Measurements from ENCODE around the gene BBOX1.

The BBOX1 gene

GRCh38 chr11:27075655-27076054 lies 35.0 kb downstream of the BBOX1 start:
- TF ChIP-seq CEBPB (IDR thresholded peaks at IDR 0.05), result no peak
- TF ChIP-seq REST (IDR thresholded peaks at IDR 0.05; ENCODE audit: low read depth), result no peak
- no peak for TF ChIP-seq YY1 (IDR thresholded peaks at IDR 0.05; ENCODE audit: low read depth)
- no peak for TF ChIP-seq USF1 (IDR thresholded peaks at IDR 0.05)
- no peak for TF ChIP-seq MAX (IDR thresholded peaks at IDR 0.05)
- no peak for TF ChIP-seq CREB1 (IDR thresholded peaks at IDR 0.05; ENCODE audit: low read depth)
- no peak for TF ChIP-seq EGR1 (IDR thresholded peaks at IDR 0.05)
- no peak for TF ChIP-seq TAF1 (IDR thresholded peaks at IDR 0.05; ENCODE audit: low read depth)
- TF ChIP-seq TEAD4 (IDR thresholded peaks at IDR 0.05), result no peak
- no peak for TF ChIP-seq FOXM1 (IDR thresholded peaks at IDR 0.05; ENCODE audit: borderline replicate concordance, low read depth)
- TF ChIP-seq ZBTB7A (IDR thresholded peaks at IDR 0.05; ENCODE audit: low read depth), result no peak
- TF ChIP-seq TCF12 (IDR thresholded peaks at IDR 0.05; ENCODE audit: low read depth), result no peak
- no peak for TF ChIP-seq NFIC (IDR thresholded peaks at IDR 0.05)
- no peak for TF ChIP-seq EP300 (IDR thresholded peaks at IDR 0.05; ENCODE audit: borderline replicate concordance)
- no peak for TF ChIP-seq RAD21 (IDR thresholded peaks at IDR 0.05; ENCODE audit: low read depth)

DNA sequence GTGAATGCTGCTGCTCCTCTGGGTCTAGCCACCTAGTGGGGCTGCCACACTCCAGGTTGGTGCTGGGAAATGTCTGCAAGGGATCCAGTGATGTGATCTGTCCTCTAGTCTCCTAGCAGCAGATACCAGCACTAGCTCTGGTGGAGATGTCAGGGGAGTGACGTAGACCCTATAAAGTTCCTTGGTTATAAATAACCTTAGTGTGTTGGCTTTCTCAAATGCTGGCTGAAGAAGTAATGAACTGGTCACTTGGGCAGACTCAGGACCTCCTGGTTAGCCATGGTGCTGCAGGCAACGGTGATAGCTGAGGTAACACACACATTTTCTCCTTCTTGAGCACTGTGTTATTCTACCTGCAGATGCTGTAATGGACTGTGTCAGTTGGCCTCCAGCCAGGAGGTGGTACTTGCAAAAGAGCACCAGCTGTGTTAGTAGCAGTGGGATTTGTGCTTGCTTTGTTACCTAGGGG lies 35.5 kb downstream of the BBOX1 start:
- TF ChIP-seq NFIC (IDR thresholded peaks at IDR 0.05) (peak; percentile 53; the same call in 1 of the 2 replicates), TCF12 (IDR thresholded peaks at IDR 0.05; ENCODE audit: low read depth) (no peak)

DNA sequence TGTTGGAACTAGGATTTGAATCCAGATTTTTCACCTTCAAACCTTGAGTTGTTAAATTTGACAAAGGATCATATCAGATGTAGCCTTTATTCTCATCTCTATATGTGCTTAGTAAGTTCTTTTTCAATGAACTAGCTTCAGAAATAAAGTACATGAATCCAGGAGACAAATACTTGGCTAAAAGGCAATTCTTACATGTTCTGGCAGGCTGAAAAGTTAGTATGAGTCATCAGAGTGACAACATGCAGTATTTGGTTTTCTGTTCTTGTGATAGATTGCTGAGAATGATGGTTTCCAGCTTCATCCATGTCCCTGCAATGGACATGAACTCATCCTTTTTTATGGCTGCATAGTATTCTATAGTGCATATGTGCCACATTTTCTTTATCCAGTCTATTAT lies 40.4 kb downstream of the BBOX1 start:
- TF ChIP-seq REST (IDR thresholded peaks at IDR 0.05; ENCODE audit: low read depth), result no peak

DNA sequence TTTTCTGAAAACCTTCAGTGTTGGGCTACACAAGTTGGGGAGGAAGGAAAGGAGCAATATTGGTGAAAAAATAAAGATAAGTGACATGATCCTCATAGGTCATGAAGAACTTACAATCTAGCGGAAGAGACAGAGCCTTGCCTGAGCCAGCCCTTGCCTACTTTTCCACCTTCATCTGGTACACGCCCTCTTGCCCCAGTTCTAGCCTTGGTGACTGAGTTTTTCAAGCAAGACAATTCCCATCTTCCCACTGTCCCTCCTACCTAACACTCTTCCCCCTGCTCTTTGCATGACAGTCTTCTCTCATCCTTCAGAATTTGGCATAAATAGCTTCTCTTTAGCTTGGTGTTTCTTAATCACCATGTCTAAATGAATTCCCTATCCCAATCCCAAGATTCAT lies 42.6 kb downstream of the BBOX1 start:
- TF ChIP-seq NFIC (IDR thresholded peaks at IDR 0.05) (no peak), TEAD4 (IDR thresholded peaks at IDR 0.05) (no peak), CEBPB (IDR thresholded peaks at IDR 0.05) (no peak), USF1 (IDR thresholded peaks at IDR 0.05) (no peak), EGR1 (IDR thresholded peaks at IDR 0.05) (no peak), REST (IDR thresholded peaks at IDR 0.05; ENCODE audit: low read depth) (no peak), TAF1 (IDR thresholded peaks at IDR 0.05; ENCODE audit: low read depth) (no peak), MAX (IDR thresholded peaks at IDR 0.05) (no peak), TCF12 (IDR thresholded peaks at IDR 0.05; ENCODE audit: low read depth) (no peak), CREB1 (IDR thresholded peaks at IDR 0.05; ENCODE audit: low read depth) (no peak), EP300 (IDR thresholded peaks at IDR 0.05; ENCODE audit: borderline replicate concordance) (no peak)

DNA sequence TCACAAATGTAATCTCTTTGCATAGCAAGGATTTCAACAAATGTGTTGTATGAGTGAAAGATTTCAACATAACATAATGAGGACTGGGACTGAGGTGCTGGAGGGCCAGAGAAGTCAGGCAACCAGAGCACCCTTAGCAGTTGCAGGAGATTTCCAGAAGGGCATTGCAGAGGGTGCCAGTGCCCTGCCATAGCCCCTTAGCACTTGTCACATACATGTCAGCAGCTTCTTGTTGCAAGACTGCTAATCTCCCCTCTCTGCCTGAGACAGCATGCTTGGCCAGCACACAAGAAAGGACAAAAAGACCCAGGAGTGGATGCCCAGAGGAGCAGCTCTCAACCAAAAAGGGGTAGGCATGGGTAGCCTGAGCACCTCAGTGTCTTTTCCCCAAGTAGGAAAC lies 43.2 kb downstream of the BBOX1 start:
- no peak for TF ChIP-seq CEBPB (IDR thresholded peaks at IDR 0.05)
- no peak for TF ChIP-seq USF1 (IDR thresholded peaks at IDR 0.05)
- no peak for TF ChIP-seq TEAD4 (IDR thresholded peaks at IDR 0.05)
- TF ChIP-seq TCF12 (IDR thresholded peaks at IDR 0.05; ENCODE audit: low read depth), result no peak
- no peak for TF ChIP-seq TAF1 (IDR thresholded peaks at IDR 0.05; ENCODE audit: low read depth)
- TF ChIP-seq ZBTB7A (IDR thresholded peaks at IDR 0.05; ENCODE audit: low read depth), result no peak
- TF ChIP-seq FOXM1 (IDR thresholded peaks at IDR 0.05; ENCODE audit: borderline replicate concordance, low read depth), result no peak
- TF ChIP-seq YY1 (IDR thresholded peaks at IDR 0.05; ENCODE audit: low read depth), result no peak
- TF ChIP-seq RAD21 (IDR thresholded peaks at IDR 0.05; ENCODE audit: low read depth), result no peak
- no peak for TF ChIP-seq NFIC (IDR thresholded peaks at IDR 0.05)
- no peak for TF ChIP-seq CREB1 (IDR thresholded peaks at IDR 0.05; ENCODE audit: low read depth)
- TF ChIP-seq EP300 (IDR thresholded peaks at IDR 0.05; ENCODE audit: borderline replicate concordance), result no peak
- TF ChIP-seq REST (IDR thresholded peaks at IDR 0.05; ENCODE audit: low read depth), result no peak
- no peak for TF ChIP-seq MAX (IDR thresholded peaks at IDR 0.05)

Measured in Ishikawa (cell line).